K562 (cell line): ENCODE data around the gene MATCAP1.

Source experiments
- BMI1 ChIP-seq: fragments of 150-350 bp; IDR thresholded peaks from 2 replicates; pipeline ENCODE4 v1.6.1; 2014; ENCODE audit warnings: low read length
- HDAC8 ChIP-seq: fragments of 450-650 bp; IDR thresholded peaks from 2 replicates; pipeline ENCODE4 v1.6.1; 2016; ENCODE audit warnings: mild to moderate bottlenecking, missing genetic modification characterization, moderate library complexity, missing compliant biosample characterization
- KAT8 ChIP-seq: fragments of 450-650 bp; IDR thresholded peaks from 2 replicates; pipeline ENCODE4 v1.6.1; 2016; ENCODE audit warnings: low read depth, mild to moderate bottlenecking
- MBD2 ChIP-seq: sonication (generic); IDR thresholded peaks from 2 replicates; pipeline ENCODE4 v1.6.1; 2016; ENCODE audit warnings: low read depth, borderline replicate concordance
- ZNF239 ChIP-seq: fragments of 250-450 bp; sonication (Bioruptor Pico); IDR thresholded peaks from 2 replicates; pipeline ENCODE4 v1.4.0; 2020; ENCODE audit warnings: mild to moderate bottlenecking
- ZNF347 ChIP-seq: fragments of 450-650 bp; formaldehyde crosslinking; IDR thresholded peaks from 2 replicates; pipeline ENCODE4 v1.4.0; 2020; ENCODE audit warnings: low read depth, mild to moderate bottlenecking, moderate library complexity
- TF ChIP-seq, protein P1 (sequence below): sonication (generic); formaldehyde crosslinking; IDR thresholded peaks from 2 replicates; pipeline ENCODE4 v1.5.0; 2020; ENCODE audit warnings: missing genetic modification reagents
- TF ChIP-seq, protein P2 (sequence below), 3 experiments: IDR thresholded peaks in 2 of 3; conservative IDR thresholded peaks in 1 of 3; 2 replicates each; pipeline ENCODE4 v1.5.1; 2011 to 2012; ENCODE audit warnings: low read length in 3 of 3, mild to moderate bottlenecking in 3 of 3, control low read depth in 2 of 3, improper control_type of control experiment in 1 of 3, inconsistent platforms in 1 of 3, low read depth in 1 of 3, mixed read lengths in 1 of 3, moderate library complexity in 1 of 3; ENCODE audit not compliant: insufficient read depth in 2 of 3
- TF ChIP-seq, protein P3 (sequence below): sonication (generic); formaldehyde crosslinking; IDR thresholded peaks from 2 replicates; pipeline ENCODE4 v1.8.0; 2022; ENCODE audit warnings: mild to moderate bottlenecking, missing genetic modification reagents
- TF ChIP-seq, protein P4 (sequence below), 2 experiments: fragments of 450-650 bp in 1 of 2; sonication (generic) in 1 of 2; formaldehyde crosslinking in 1 of 2; IDR thresholded peaks in 1 of 2; conservative IDR thresholded peaks in 1 of 2; 2 replicates each; pipeline versions ENCODE4 v1.6.1 to v1.8.1; 2016 to 2023; ENCODE audit warnings: mild to moderate bottlenecking in 2 of 2, moderate library complexity in 2 of 2, inconsistent platforms in 1 of 2, missing genetic modification reagents in 1 of 2
- TF ChIP-seq, protein P5 (sequence below): sonication (generic); formaldehyde crosslinking; IDR thresholded peaks from 2 replicates; pipeline ENCODE4 v1.9.0; 2022; ENCODE audit warnings: mild to moderate bottlenecking, missing genetic modification reagents
- TF ChIP-seq, protein P6 (sequence below): sonication (generic); formaldehyde crosslinking; IDR thresholded peaks from 2 replicates; pipeline ENCODE4 v1.8.1; 2023; ENCODE audit warnings: mild to moderate bottlenecking, missing genetic modification reagents
- TF ChIP-seq, protein P7 (sequence below): sonication (generic); formaldehyde crosslinking; IDR thresholded peaks from 2 replicates; pipeline ENCODE4 v1.8.1; 2023; ENCODE audit warnings: missing genetic modification reagents, mild to moderate bottlenecking, borderline replicate concordance

DNA sequence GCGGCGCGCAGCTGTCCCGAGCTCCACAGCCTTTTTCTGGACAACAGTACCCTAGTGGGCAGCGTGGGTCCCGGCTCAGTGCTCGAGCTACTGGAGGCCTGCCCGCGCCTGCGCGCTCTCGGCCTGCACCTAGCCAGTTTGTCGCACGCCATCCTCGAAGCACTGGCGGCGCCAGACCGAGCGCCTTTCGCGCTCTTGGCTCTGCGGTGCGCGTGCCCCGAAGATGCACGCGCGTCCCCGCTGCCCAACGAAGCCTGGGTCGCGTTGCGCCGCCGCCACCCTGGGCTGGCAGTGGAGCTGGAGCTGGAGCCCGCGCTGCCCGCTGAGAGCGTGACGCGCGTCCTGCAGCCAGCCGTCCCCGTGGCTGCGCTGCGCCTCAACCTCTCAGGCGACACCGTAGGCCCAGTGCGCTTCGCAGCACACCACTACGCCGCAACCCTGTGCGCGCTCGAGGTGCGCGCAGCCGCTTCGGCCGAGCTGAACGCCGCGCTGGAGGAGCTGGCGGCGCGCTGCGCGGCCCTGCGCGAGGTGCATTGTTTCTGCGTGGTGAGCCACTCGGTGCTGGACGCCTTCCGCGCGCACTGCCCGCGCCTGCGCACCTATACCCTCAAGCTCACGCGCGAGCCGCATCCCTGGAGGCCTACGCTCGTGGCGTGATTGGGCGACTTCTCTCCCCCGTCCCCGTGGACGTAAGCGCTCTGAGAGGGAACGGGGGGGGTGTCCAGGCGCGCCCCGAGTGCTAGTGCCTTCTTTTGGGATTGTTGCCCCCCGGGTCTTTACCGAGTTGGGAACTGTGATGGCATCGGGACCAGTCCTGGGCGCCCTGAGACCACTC, 20.4 kb downstream of the MATCAP1 start:
- TF ChIP-seq, protein P1, sequence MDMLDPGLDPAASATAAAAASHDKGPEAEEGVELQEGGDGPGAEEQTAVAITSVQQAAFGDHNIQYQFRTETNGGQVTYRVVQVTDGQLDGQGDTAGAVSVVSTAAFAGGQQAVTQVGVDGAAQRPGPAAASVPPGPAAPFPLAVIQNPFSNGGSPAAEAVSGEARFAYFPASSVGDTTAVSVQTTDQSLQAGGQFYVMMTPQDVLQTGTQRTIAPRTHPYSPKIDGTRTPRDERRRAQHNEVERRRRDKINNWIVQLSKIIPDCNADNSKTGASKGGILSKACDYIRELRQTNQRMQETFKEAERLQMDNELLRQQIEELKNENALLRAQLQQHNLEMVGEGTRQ (CRISPR knock-in tag), result no peak
- TF ChIP-seq ZNF347 (CRISPR knock-in tag), result no peak
- no peak for TF ChIP-seq ZNF239
- TF ChIP-seq, protein P2, sequence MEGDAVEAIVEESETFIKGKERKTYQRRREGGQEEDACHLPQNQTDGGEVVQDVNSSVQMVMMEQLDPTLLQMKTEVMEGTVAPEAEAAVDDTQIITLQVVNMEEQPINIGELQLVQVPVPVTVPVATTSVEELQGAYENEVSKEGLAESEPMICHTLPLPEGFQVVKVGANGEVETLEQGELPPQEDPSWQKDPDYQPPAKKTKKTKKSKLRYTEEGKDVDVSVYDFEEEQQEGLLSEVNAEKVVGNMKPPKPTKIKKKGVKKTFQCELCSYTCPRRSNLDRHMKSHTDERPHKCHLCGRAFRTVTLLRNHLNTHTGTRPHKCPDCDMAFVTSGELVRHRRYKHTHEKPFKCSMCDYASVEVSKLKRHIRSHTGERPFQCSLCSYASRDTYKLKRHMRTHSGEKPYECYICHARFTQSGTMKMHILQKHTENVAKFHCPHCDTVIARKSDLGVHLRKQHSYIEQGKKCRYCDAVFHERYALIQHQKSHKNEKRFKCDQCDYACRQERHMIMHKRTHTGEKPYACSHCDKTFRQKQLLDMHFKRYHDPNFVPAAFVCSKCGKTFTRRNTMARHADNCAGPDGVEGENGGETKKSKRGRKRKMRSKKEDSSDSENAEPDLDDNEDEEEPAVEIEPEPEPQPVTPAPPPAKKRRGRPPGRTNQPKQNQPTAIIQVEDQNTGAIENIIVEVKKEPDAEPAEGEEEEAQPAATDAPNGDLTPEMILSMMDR (IDR thresholded peaks at IDR 0.05 in 2 of 3, conservative IDR thresholded peaks at IDR 0.05 in 1 of 3; ENCODE audit: insufficient read depth in 2 of 3, low read depth in 1 of 3, low read length in 3 of 3), result no peak
- no peak for TF ChIP-seq KAT8
- TF ChIP-seq, protein P3, sequence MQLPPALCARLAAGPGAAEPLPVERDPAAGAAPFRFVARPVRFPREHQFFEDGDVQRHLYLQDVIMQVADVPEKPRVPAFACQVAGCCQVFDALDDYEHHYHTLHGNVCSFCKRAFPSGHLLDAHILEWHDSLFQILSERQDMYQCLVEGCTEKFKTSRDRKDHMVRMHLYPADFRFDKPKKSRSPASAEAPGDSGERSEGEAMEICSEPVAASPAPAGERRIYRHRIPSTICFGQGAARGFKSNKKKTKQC (CRISPR knock-in tag), result no peak
- TF ChIP-seq, protein P4, sequence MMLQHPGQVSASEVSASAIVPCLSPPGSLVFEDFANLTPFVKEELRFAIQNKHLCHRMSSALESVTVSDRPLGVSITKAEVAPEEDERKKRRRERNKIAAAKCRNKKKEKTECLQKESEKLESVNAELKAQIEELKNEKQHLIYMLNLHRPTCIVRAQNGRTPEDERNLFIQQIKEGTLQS (IDR thresholded peaks at IDR 0.05), result no peak
- TF ChIP-seq, protein P4 (CRISPR knock-in tag; conservative IDR thresholded peaks at IDR 0.05), result no peak
- TF ChIP-seq BMI1, result no peak
- TF ChIP-seq, protein P5, sequence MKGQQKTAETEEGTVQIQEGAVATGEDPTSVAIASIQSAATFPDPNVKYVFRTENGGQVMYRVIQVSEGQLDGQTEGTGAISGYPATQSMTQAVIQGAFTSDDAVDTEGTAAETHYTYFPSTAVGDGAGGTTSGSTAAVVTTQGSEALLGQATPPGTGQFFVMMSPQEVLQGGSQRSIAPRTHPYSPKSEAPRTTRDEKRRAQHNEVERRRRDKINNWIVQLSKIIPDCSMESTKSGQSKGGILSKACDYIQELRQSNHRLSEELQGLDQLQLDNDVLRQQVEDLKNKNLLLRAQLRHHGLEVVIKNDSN (CRISPR knock-in tag), result no peak
- TF ChIP-seq, protein P6, sequence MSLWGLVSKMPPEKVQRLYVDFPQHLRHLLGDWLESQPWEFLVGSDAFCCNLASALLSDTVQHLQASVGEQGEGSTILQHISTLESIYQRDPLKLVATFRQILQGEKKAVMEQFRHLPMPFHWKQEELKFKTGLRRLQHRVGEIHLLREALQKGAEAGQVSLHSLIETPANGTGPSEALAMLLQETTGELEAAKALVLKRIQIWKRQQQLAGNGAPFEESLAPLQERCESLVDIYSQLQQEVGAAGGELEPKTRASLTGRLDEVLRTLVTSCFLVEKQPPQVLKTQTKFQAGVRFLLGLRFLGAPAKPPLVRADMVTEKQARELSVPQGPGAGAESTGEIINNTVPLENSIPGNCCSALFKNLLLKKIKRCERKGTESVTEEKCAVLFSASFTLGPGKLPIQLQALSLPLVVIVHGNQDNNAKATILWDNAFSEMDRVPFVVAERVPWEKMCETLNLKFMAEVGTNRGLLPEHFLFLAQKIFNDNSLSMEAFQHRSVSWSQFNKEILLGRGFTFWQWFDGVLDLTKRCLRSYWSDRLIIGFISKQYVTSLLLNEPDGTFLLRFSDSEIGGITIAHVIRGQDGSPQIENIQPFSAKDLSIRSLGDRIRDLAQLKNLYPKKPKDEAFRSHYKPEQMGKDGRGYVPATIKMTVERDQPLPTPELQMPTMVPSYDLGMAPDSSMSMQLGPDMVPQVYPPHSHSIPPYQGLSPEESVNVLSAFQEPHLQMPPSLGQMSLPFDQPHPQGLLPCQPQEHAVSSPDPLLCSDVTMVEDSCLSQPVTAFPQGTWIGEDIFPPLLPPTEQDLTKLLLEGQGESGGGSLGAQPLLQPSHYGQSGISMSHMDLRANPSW (CRISPR knock-in tag), result no peak
- no peak for TF ChIP-seq HDAC8 (tag)
- TF ChIP-seq MBD2, result no peak
- TF ChIP-seq, protein P7, sequence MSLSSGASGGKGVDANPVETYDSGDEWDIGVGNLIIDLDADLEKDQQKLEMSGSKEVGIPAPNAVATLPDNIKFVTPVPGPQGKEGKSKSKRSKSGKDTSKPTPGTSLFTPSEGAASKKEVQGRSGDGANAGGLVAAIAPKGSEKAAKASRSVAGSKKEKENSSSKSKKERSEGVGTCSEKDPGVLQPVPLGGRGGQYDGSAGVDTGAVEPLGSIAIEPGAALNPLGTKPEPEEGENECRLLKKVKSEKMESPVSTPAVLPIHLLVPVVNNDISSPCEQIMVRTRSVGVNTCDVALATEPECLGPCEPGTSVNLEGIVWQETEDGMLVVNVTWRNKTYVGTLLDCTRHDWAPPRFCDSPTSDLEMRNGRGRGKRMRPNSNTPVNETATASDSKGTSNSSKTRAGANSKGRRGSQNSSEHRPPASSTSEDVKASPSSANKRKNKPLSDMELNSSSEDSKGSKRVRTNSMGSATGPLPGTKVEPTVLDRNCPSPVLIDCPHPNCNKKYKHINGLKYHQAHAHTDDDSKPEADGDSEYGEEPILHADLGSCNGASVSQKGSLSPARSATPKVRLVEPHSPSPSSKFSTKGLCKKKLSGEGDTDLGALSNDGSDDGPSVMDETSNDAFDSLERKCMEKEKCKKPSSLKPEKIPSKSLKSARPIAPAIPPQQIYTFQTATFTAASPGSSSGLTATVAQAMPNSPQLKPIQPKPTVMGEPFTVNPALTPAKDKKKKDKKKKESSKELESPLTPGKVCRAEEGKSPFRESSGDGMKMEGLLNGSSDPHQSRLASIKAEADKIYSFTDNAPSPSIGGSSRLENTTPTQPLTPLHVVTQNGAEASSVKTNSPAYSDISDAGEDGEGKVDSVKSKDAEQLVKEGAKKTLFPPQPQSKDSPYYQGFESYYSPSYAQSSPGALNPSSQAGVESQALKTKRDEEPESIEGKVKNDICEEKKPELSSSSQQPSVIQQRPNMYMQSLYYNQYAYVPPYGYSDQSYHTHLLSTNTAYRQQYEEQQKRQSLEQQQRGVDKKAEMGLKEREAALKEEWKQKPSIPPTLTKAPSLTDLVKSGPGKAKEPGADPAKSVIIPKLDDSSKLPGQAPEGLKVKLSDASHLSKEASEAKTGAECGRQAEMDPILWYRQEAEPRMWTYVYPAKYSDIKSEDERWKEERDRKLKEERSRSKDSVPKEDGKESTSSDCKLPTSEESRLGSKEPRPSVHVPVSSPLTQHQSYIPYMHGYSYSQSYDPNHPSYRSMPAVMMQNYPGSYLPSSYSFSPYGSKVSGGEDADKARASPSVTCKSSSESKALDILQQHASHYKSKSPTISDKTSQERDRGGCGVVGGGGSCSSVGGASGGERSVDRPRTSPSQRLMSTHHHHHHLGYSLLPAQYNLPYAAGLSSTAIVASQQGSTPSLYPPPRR (CRISPR knock-in tag), result no peak
